H1 (cell line): ENCODE results near the gene SOX4. TPM values are rescaled to one million over a fixed set of nuclear protein-coding genes. Genes with fewer than 3 reads are reported as not detected.

Experiments
- CTCF ChIA-PET: fragments of 300-600 bp; sonication (Branson Sonifier 250); formaldehyde crosslinking; loops from one replicate; lab custom pipeline; 2021; ENCODE audit not compliant: partially characterized antibody; lab: Charles Lee
- POLR2A ChIA-PET: fragments of 300-600 bp; sonication (Branson Sonifier 250); formaldehyde crosslinking; loops from one replicate; lab custom pipeline; 2021; ENCODE audit warnings: inconsistent platforms; ENCODE audit not compliant: partially characterized antibody; lab: Charles Lee
- DNase-seq, 2 experiments: peaks; one replicate each; pipeline versions ENCODE4 v3.0.0 to v3.0.0-alpha.2; 2010 to 2022; ENCODE audit warnings: low spot score in 2 of 2, low read depth in 1 of 2, mixed read lengths in 1 of 2
- FAIRE-seq: peaks from 2 replicates; lab custom pipeline; 2011; peaks lifted over from hg19 to GRCh38; lab: Jason Lieb, UNC
- H2AFZ ChIP-seq: 2 replicates; pipeline ENCODE4 v1.8.1; 2012; ENCODE audit warnings: low read length, inconsistent platforms
- H2AK5ac ChIP-seq: 2 replicates; pipeline ENCODE4 v1.6.1; 2013; ENCODE audit warnings: low read depth, low read length
- H2BK120ac ChIP-seq: replicated peaks from 2 replicates; pipeline ENCODE3; 2013; ENCODE audit warnings: low read depth, low read length, inconsistent platforms
- H2BK12ac ChIP-seq: 2 replicates; pipeline ENCODE4 v1.6.1; 2013; ENCODE audit warnings: low read depth, low read length
- H2BK15ac ChIP-seq: 2 replicates; pipeline ENCODE4 v1.6.1; 2013; ENCODE audit warnings: low read length
- H2BK20ac ChIP-seq: 2 replicates; pipeline ENCODE4 v1.6.1; 2013; ENCODE audit warnings: low read length
- H2BK5ac ChIP-seq: 2 replicates; pipeline ENCODE4 v1.6.1; 2013; ENCODE audit warnings: low read depth, low read length
- H3K14ac ChIP-seq: 2 replicates; pipeline ENCODE4 v1.6.1; 2013; ENCODE audit warnings: inconsistent platforms; ENCODE audit not compliant: insufficient read length
- H3K18ac ChIP-seq: 2 replicates; pipeline ENCODE4 v1.6.1; 2013; ENCODE audit warnings: low read length; ENCODE audit errors: extremely low read depth
- H3K23ac ChIP-seq: 2 replicates; pipeline ENCODE4 v1.6.1; 2013; ENCODE audit warnings: inconsistent platforms; ENCODE audit not compliant: insufficient read length
- H3K23me2 ChIP-seq: 2 replicates; pipeline ENCODE4 v1.6.1; 2013; ENCODE audit warnings: low read depth, low read length
- H3K27ac ChIP-seq: 2 replicates; pipeline ENCODE4 v1.6.1; 2011; ENCODE audit warnings: low read depth, low read length, inconsistent platforms
- H3K27me3 ChIP-seq, 4 experiments: replicated peaks in 1 of 4; 1 replicate in 1 of 4; 2 replicates in 3 of 4; pipeline versions ENCODE4 v1.6.1 to v1.8.1; 2011 to 2013; ENCODE audit warnings: low read length in 3 of 4, mild to moderate bottlenecking in 3 of 4, inconsistent platforms in 2 of 4, mixed read lengths in 2 of 4, moderate library complexity in 1 of 4; ENCODE audit not compliant: control insufficient read depth in 3 of 4, insufficient read depth in 3 of 4; ENCODE audit errors: extremely low read depth in 1 of 4
- H3K36me3 ChIP-seq, 4 experiments: 2 replicates each; pipeline versions ENCODE4 v1.6.1 to v1.8.1; 2011 to 2013; ENCODE audit warnings: mild to moderate bottlenecking in 4 of 4, low read length in 3 of 4, moderate library complexity in 2 of 4, control low read depth in 1 of 4, inconsistent platforms in 1 of 4; ENCODE audit not compliant: insufficient read depth in 4 of 4, control insufficient read depth in 2 of 4
- H3K4ac ChIP-seq: replicated peaks from 2 replicates; pipeline ENCODE3; 2013; ENCODE audit warnings: low read length, low read depth, mixed read lengths, inconsistent platforms; ENCODE audit not compliant: insufficient read length
- H3K4me1 ChIP-seq, 4 experiments: replicated peaks in 1 of 4; 1 replicate in 1 of 4; 2 replicates in 3 of 4; pipeline versions ENCODE4 v1.6.1 to v1.8.1; 2011 to 2013; ENCODE audit warnings: low read length in 3 of 4, inconsistent platforms in 2 of 4, mixed read lengths in 1 of 4; ENCODE audit not compliant: insufficient read depth in 4 of 4, control insufficient read depth in 3 of 4
- H3K4me2 ChIP-seq, 2 experiments: 2 replicates each; pipeline versions ENCODE4 v1.6.1 to v1.8.1; 2011 to 2013; ENCODE audit warnings: low read depth in 2 of 2, low read length in 2 of 2, control low read depth in 1 of 2, inconsistent platforms in 1 of 2, mild to moderate bottlenecking in 1 of 2; ENCODE audit not compliant: insufficient read depth in 1 of 2
- H3K4me3 ChIP-seq, 4 experiments: fragments of 200-600, 300-600 bp in 1 of 4; sonication (generic), shearing (Covaris generic), sonication (Bioruptor Twin) in 1 of 4; 2 replicates each; pipeline versions ENCODE4 v1.5.1 to v1.8.1; 2011 to 2016; ENCODE audit warnings: low read length in 4 of 4, low read depth in 3 of 4, control low read depth in 2 of 4, inconsistent platforms in 2 of 4, mild to moderate bottlenecking in 2 of 4, mixed read lengths in 1 of 4, moderate library complexity in 1 of 4; ENCODE audit not compliant: insufficient read depth in 2 of 4; ENCODE audit errors: extremely low read depth in 1 of 4
- H3K56ac ChIP-seq: replicated peaks from 2 replicates; pipeline ENCODE3; 2013; ENCODE audit warnings: low read depth, mild to moderate bottlenecking, mixed read lengths, low read length, inconsistent platforms; ENCODE audit not compliant: insufficient read length
- H3K79me1 ChIP-seq: 2 replicates; pipeline ENCODE4 v1.6.1; 2013; ENCODE audit warnings: low read depth, low read length, control low read depth
- H3K79me2 ChIP-seq, 2 experiments: 2 replicates each; pipeline versions ENCODE4 v1.6.1 to v1.8.1; 2012 to 2013; ENCODE audit warnings: low read length in 2 of 2, mild to moderate bottlenecking in 2 of 2, inconsistent platforms in 1 of 2; ENCODE audit not compliant: insufficient read depth in 2 of 2, control insufficient read depth in 1 of 2
- H3K9ac ChIP-seq, 4 experiments: replicated peaks in 1 of 4; 1 replicate in 1 of 4; 2 replicates in 3 of 4; pipeline versions ENCODE4 v1.6.1 to v1.8.1; 2011 to 2013; ENCODE audit warnings: low read depth in 3 of 4, low read length in 3 of 4, control low read depth in 2 of 4, mild to moderate bottlenecking in 2 of 4, moderate library complexity in 2 of 4, inconsistent platforms in 1 of 4; ENCODE audit errors: extremely low read depth in 1 of 4
- H3K9me3 ChIP-seq, 2 experiments: 2 replicates each; pipeline versions ENCODE4 v1.6.1 to v1.8.1; 2012 to 2013; ENCODE audit warnings: mild to moderate bottlenecking in 2 of 2, moderate library complexity in 2 of 2, control low read depth in 1 of 2, inconsistent platforms in 1 of 2, low read depth in 1 of 2, low read length in 1 of 2, mixed read lengths in 1 of 2; ENCODE audit not compliant: insufficient read depth in 2 of 2
- H4K20me1 ChIP-seq, 2 experiments: replicated peaks in 1 of 2; 2 replicates each; pipeline versions ENCODE3 to v1.8.1; 2011 to 2013; ENCODE audit warnings: inconsistent platforms in 2 of 2, low read length in 2 of 2, mild to moderate bottlenecking in 1 of 2; ENCODE audit not compliant: insufficient read depth in 2 of 2, control insufficient read depth in 1 of 2
- H4K5ac ChIP-seq: 2 replicates; pipeline ENCODE4 v1.6.1; 2013; ENCODE audit warnings: low read length, low read depth, mixed read lengths, inconsistent platforms; ENCODE audit not compliant: insufficient read length
- H4K8ac ChIP-seq: 2 replicates; pipeline ENCODE4 v1.8.0; 2013; ENCODE audit warnings: mild to moderate bottlenecking, moderate library complexity, low read length, inconsistent platforms; ENCODE audit not compliant: insufficient read depth; ENCODE audit errors: extremely low read depth
- H4K91ac ChIP-seq: replicated peaks from 2 replicates; pipeline ENCODE3; 2013; ENCODE audit warnings: low read length, mixed read lengths, inconsistent platforms; ENCODE audit not compliant: insufficient read length
- CHD2 ChIP-seq: IDR thresholded peaks from 2 replicates; pipeline ENCODE4 v1.6.1; 2012; ENCODE audit warnings: low read length, improper control_type of control experiment
- GTF2F1 ChIP-seq: IDR thresholded peaks from 2 replicates; pipeline ENCODE4 v1.6.1; 2012; ENCODE audit warnings: low read depth, low read length, improper control_type of control experiment, borderline replicate concordance
- RFX5 ChIP-seq: IDR thresholded peaks from 2 replicates; pipeline ENCODE4 v1.6.1; 2011; ENCODE audit warnings: low read depth, low read length, improper control_type of control experiment, borderline replicate concordance
- SIN3A ChIP-seq, 2 experiments: IDR thresholded peaks in 1 of 2; conservative IDR thresholded peaks in 1 of 2; 2 replicates each; pipeline ENCODE4 v1.6.1; 2011 to 2012; ENCODE audit warnings: low read length in 2 of 2, improper control_type of control experiment in 1 of 2, low read depth in 1 of 2, mild to moderate bottlenecking in 1 of 2
- SIX5 ChIP-seq: IDR thresholded peaks from 2 replicates; pipeline ENCODE4 v1.6.1; 2011; ENCODE audit warnings: mild to moderate bottlenecking, low read depth, low read length
- SRF ChIP-seq: IDR thresholded peaks from 2 replicates; pipeline ENCODE4 v1.6.1; 2011; ENCODE audit warnings: mild to moderate bottlenecking, low read depth, low read length, moderate library complexity
- WGBS, 2 experiments: shearing (Covaris generic) in 1 of 2; methylation state at CpG; one replicate each; pipeline versions ENCODE4 v1.1.6 to v1.1.7; 2013 to 2015; ENCODE audit warnings: low lambda C conversion rate in 2 of 2, mixed read lengths in 2 of 2, inconsistent platforms in 1 of 2, low coverage in 1 of 2, missing lambda C conversion rate in 1 of 2; ENCODE audit not compliant: insufficient replicate concordance in 2 of 2, insufficient coverage in 1 of 2, insufficient read length in 1 of 2; ENCODE audit errors: extremely low coverage in 1 of 2, missing lambda C conversion rate in 1 of 2; 5-methylcytosine and 5-hydroxymethylcytosine counted together
- polyA plus RNA-seq, 7 experiments: library from polyadenylated mRNA; depleted of rRNA in 3 of 7; stranded (reverse) in 5 of 7; unstranded in 2 of 7; fragments of >200 nt in 5 of 7; fragments of 200-250 nt in 2 of 7; gene quantifications; 1 replicate in 5 of 7; 2 replicates in 1 of 7; 4 replicates in 1 of 7; pipeline versions ENCODE4 v1.2.1 to v1.2.3, GENCODE V29; 2011 to 2013; ENCODE audit warnings: missing spikeins in 2 of 7, mixed read lengths in 2 of 7
- total RNA-seq: library from RNA; stranded (reverse); fragmentation: NEBNext Ultra II Directional; extraction: Animal tissue kit (Norgen Biotek cat#: 25700); gene quantifications from 2 replicates; pipeline ENCODE4 v1.2.1, GENCODE V29; 2021

Gene SOX4
- total and polyA plus RNA-seq, 2 of the 8 experiments (the other 6 are each of a cell fraction or from before 2014, with no cell fraction given) = 14.1 to 169 TPM

DNA sequence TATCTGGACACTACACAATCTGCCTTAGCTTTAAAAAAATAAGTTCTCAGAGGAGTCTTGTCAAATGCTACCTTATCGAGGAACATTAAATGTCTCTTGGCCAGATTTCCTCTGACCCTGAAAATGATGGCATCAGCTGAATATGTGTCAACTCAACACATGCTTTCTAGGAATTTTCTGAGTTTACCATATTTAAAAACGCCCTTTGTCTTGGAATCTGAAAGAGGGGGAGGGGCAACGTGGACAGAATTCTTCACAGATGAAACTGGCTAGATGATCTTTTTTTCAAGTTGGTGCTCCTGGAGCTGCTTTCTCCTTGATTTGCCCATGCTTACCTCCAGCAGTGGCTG, 5.1 kb downstream of the SOX4 start:
- H3K56ac ChIP-seq = no peak overlapping the region
- peaks cover 0 to 13% (median 6%) of the 10 kb centered on the region in 4 experiments; a peak in 4 of 7 replicates for H3K4me1 ChIP-seq
- no peak overlapping the region for H2AK5ac ChIP-seq
- H3K23ac ChIP-seq = no peak overlapping the region
- H3K27ac ChIP-seq = peak overlapping the region; percentile 19; the same call in 1 of the 2 replicates
- H2BK5ac ChIP-seq = peak overlapping the region; percentile 22; the same call in 1 of the 2 replicates
- H3K23me2 ChIP-seq = peaks cover 7% of the 10 kb centered on the region
- no peak overlapping the region for H2BK15ac ChIP-seq
- no peak overlapping the region for H4K8ac ChIP-seq
- no peaks in the 10 kb centered on the region for H3K79me1 ChIP-seq
- no peak overlapping the region for H2BK120ac ChIP-seq
- peak overlapping the region; percentile 80 to 87 for H3K4me2 ChIP-seq
- H4K91ac ChIP-seq = no peak overlapping the region
- peak overlapping the region; percentile 51 to 97 (median 75); a peak in 7 of 8 replicates for H3K4me3 ChIP-seq
- no peak overlapping the region for H3K9ac ChIP-seq
- H4K5ac ChIP-seq = peak overlapping the region; percentile 45
- DNase-seq (no peak), FAIRE-seq (no peak)
- peaks cover 6 to 7% of the 10 kb centered on the region in 2 experiments for H4K20me1 ChIP-seq
- H2BK20ac ChIP-seq = no peak overlapping the region
- WGBS, 2 experiments = 22% methylated on average over 3 of the region's 3 CpGs; no CpG with 5 or more reads in 1 of the 2 experiments
- H3K9me3 ChIP-seq = no peaks in the 10 kb centered on the region
- peaks cover 29 to 69% of the 10 kb centered on the region in 2 experiments for H3K79me2 ChIP-seq
- ChIA-PET CTCF (interaction anchor here (0.8 to 2.1 kb wide), 6 partner anchors 11 to 300 kb away, joined by 3 to 5 read pairs (median 4); no protein-coding TSS in a partner anchor), POLR2A (interaction anchor here (0.6 to 10.3 kb wide), 6 partner anchors 10 to 475 kb away, joined by 3 to 161 read pairs (median 6); no protein-coding TSS in a partner anchor)
- H2BK12ac ChIP-seq = no peak overlapping the region
- H3K18ac ChIP-seq = 0 out of 2 replicates have a peak overlapping the region, but pooled peaks have one; percentile 28
- H3K27me3 ChIP-seq = no peaks in the 10 kb centered on the region
- H3K4ac ChIP-seq = no peak overlapping the region
- H3K36me3 ChIP-seq = peaks cover 0 to 30% (median 6%) of the 10 kb centered on the region in 4 experiments; a peak in 2 of 8 replicates
- H2AFZ ChIP-seq = no peak overlapping the region
- no peak overlapping the region for H3K14ac ChIP-seq
- TF ChIP-seq RFX5 (no peak), CHD2 (no peak), SIX5 (no peak), GTF2F1 (no peak), SIN3A (conservative IDR thresholded peaks at IDR 0.05 in 1 of 2, IDR thresholded peaks at IDR 0.05 in 1 of 2; ENCODE audit: low read depth in 1 of 2, low read length in 2 of 2) (peak; percentile 52 to 79; a peak in 2 of 4 replicates), SRF (no peak)
